ENCODE measurements around the gene IGF1R. TPM values are rescaled to one million over a fixed set of nuclear protein-coding genes. Genes with fewer than 3 reads are reported as not detected.

IGF1R gene
- total RNA-seq, 2 donors from 2014 or later = 35.0 to 37.0 TPM

- no peak overlapping the region for H3K4me3 ChIP-seq
- H3K9me3 ChIP-seq = no peaks in the 10 kb centered on the region
- no peaks in the 10 kb centered on the region for H3K36me3 ChIP-seq
- H3K27ac ChIP-seq = no peak overlapping the region
- no peak for DNase-seq
- TF ChIP-seq, protein P1, sequence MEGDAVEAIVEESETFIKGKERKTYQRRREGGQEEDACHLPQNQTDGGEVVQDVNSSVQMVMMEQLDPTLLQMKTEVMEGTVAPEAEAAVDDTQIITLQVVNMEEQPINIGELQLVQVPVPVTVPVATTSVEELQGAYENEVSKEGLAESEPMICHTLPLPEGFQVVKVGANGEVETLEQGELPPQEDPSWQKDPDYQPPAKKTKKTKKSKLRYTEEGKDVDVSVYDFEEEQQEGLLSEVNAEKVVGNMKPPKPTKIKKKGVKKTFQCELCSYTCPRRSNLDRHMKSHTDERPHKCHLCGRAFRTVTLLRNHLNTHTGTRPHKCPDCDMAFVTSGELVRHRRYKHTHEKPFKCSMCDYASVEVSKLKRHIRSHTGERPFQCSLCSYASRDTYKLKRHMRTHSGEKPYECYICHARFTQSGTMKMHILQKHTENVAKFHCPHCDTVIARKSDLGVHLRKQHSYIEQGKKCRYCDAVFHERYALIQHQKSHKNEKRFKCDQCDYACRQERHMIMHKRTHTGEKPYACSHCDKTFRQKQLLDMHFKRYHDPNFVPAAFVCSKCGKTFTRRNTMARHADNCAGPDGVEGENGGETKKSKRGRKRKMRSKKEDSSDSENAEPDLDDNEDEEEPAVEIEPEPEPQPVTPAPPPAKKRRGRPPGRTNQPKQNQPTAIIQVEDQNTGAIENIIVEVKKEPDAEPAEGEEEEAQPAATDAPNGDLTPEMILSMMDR (IDR thresholded peaks at IDR 0.05) = no peak
- H3K27me3 ChIP-seq = no peaks in the 10 kb centered on the region
- H3K4me1 ChIP-seq = no peaks in the 10 kb centered on the region
- H3K9ac ChIP-seq (ENCODE audit: low read depth in 2 of 2, low read length in 2 of 2) = no peak overlapping the region
- intact Hi-C loops (cut with DNase I) = no loop called here
Observed at GRCh38 chr15:98927996-98928395, 279.7 kb downstream of the IGF1R start.

DNA sequence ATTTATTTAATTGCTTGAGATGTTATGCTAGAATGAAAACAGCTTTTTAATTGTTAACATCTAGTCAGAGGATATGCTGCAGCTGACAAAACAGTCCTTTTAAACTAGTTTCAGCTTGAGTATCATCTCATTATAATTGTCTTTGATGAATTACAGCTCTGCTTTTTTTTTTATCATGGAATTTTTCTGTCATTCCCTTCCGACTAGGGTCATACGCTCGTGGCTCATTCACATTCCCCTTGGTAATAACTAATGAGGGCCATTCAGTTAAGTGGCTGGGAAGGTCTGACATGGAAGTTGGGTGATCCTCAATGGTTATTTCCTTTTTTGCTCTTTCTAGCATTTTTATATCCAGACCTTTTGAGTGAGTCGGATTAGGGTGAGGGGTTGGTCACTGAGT is 282.2 kb downstream of the IGF1R start:
- H3K27ac ChIP-seq = no peak overlapping the region
- H3K4me1 ChIP-seq = no peaks in the 10 kb centered on the region
- TF ChIP-seq, protein P1 (IDR thresholded peaks at IDR 0.05) = no peak
- intact Hi-C loops (cut with DNase I) = no loop called here
- no peaks in the 10 kb centered on the region for H3K9me3 ChIP-seq
- DNase-seq = no peak
- no peaks in the 10 kb centered on the region for H3K27me3 ChIP-seq
- no peak overlapping the region for H3K4me3 ChIP-seq
- no peak overlapping the region for H3K9ac ChIP-seq (ENCODE audit: low read depth in 2 of 2, low read length in 2 of 2)
- no peaks in the 10 kb centered on the region for H3K36me3 ChIP-seq

- no peak overlapping the region for H3K9ac ChIP-seq (ENCODE audit: low read depth in 2 of 2, low read length in 2 of 2)
- TF ChIP-seq, protein P1 (IDR thresholded peaks at IDR 0.05) = no peak
- no peak overlapping the region for H3K27ac ChIP-seq
- H3K9me3 ChIP-seq = no peaks in the 10 kb centered on the region
- DNase-seq = no peak
- no peaks in the 10 kb centered on the region for H3K36me3 ChIP-seq
- intact Hi-C loops (cut with DNase I) = no loop called here
- no peaks in the 10 kb centered on the region for H3K27me3 ChIP-seq
- H3K4me1 ChIP-seq = no peaks in the 10 kb centered on the region
- no peak overlapping the region for H3K4me3 ChIP-seq
Observed at GRCh38 chr15:98931004-98931403, 282.7 kb downstream of the IGF1R start.

DNA sequence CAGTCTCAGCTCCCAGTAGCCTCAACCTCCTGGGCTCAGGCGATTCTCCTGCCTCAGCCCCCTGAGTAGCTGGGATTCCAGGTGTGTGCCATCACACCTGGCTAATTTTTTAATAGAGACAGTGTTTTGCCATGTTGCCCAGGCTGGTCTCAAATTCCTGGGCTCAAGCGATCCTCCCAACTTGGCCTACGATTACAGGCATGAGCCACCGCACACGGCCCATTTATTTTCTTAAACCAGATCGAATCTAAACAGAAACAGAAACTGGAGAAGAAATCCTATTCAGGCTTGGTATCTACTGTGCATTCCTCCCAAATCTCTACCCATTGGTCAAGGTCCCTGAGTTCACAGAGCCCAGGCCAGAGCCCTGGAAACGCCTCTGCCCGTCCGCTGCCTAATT is 285.1 kb downstream of the IGF1R start:
- no peak for DNase-seq
- H3K9ac ChIP-seq (ENCODE audit: low read depth in 2 of 2, low read length in 2 of 2) = no peak overlapping the region
- no peaks in the 10 kb centered on the region for H3K27me3 ChIP-seq
- no peaks in the 10 kb centered on the region for H3K36me3 ChIP-seq
- intact Hi-C loops (cut with DNase I) = no loop called here
- no peaks in the 10 kb centered on the region for H3K4me1 ChIP-seq
- no peaks in the 10 kb centered on the region for H3K9me3 ChIP-seq
- H3K27ac ChIP-seq = no peak overlapping the region
- no peak overlapping the region for H3K4me3 ChIP-seq
- TF ChIP-seq, protein P1 (IDR thresholded peaks at IDR 0.05) = no peak

DNA sequence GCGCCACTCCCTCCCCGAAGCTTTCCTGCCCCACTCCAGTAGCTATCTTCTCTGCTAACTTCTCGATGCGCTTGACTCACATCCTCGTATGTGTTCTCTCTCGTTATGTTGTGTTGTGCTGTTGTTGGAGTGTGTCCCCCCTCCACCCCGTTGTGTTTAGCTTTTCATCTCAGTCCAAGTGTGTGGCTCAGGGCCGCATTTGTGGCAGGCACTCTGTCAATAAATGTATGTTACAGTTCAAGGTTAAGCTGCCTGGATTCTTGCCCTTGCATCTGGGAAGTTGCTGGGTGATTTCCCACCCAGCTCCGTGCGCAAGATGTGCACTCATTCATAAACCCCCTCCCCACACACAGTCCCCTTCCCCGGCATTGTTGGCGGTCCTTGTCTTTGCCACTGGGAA is 287.4 kb downstream of the IGF1R start:
- Histone ChIP-seq H3K27ac (no peak overlapping the region), H3K4me3 (no peak overlapping the region), H3K4me1 (no peaks in the 10 kb centered on the region), H3K27me3 (no peaks in the 10 kb centered on the region), H3K36me3 (no peaks in the 10 kb centered on the region), H3K9ac (ENCODE audit: low read depth in 2 of 2, low read length in 2 of 2) (no peak overlapping the region), H3K9me3 (no peaks in the 10 kb centered on the region)
- no peak for DNase-seq
- intact Hi-C loops (cut with DNase I) = no loop called here
- TF ChIP-seq, protein P1 (IDR thresholded peaks at IDR 0.05) = no peak

Data from colonic mucosa (tissue), 4 donors.